Mesodermal cell (in vitro differentiated cells): Measurements from ENCODE around the gene DMBX1. TPM values are rescaled to one million over a fixed set of nuclear protein-coding genes. Genes with fewer than 3 reads are reported as not detected.

ENCODE experiments used
- H3K27ac ChIP-seq: 2 replicates; pipeline ENCODE4 v1.7.0; 2013; ENCODE audit warnings: mild to moderate bottlenecking, low read depth, low read length, moderate library complexity; ENCODE audit not compliant: severe bottlenecking
- H3K36me3 ChIP-seq: 2 replicates; pipeline ENCODE4 v1.7.1; 2013; ENCODE audit warnings: mild to moderate bottlenecking, low read length, moderate library complexity; ENCODE audit not compliant: control insufficient read depth, insufficient read depth
- H3K4me1 ChIP-seq: one replicate; pipeline ENCODE4 v1.7.1; 2013; ENCODE audit warnings: mild to moderate bottlenecking, low read length; ENCODE audit not compliant: insufficient read depth, control insufficient read depth, poor library complexity, severe bottlenecking
- H3K4me3 ChIP-seq: 2 replicates; pipeline ENCODE4 v1.7.0; 2013; ENCODE audit warnings: low read length, control low read depth, mild to moderate bottlenecking; ENCODE audit not compliant: insufficient read depth, poor library complexity, severe bottlenecking; ENCODE audit errors: extremely low read depth
- H3K9me3 ChIP-seq: 2 replicates; pipeline ENCODE4 v1.7.1; 2013; ENCODE audit warnings: mild to moderate bottlenecking, low read length, moderate library complexity; ENCODE audit not compliant: control insufficient read depth
- WGBS, 2 experiments: methylation state at CpG; one replicate each; pipeline ENCODE4 v1.1.5; 2013; ENCODE audit warnings: missing lambda C conversion rate in 2 of 2; ENCODE audit not compliant: insufficient coverage in 2 of 2; 5-methylcytosine and 5-hydroxymethylcytosine counted together
- polyA plus RNA-seq, 2 experiments: library from polyadenylated mRNA; stranded (reverse); fragments of 50-300 nt; gene quantifications; one replicate each; pipeline ENCODE4 v1.2.3, GENCODE V29; 2013

Gene DMBX1
- polyA plus RNA-seq (2013, experiment 1 of 2), result not detected
- polyA plus RNA-seq (2013, experiment 2 of 2), result not detected

GRCh38 chr1:46489638-46490405 is at the start of gene DMBX1:
TSS of gene DMBX1 (plus strand) at chr1:46489836. CDS start at chr1:46507011, 17,175 bp downstream.
- Histone ChIP-seq H3K4me3 (peak within 1 kb of the TSS; percentile 26), H3K36me3 (no peaks in the 10 kb centered on the region), H3K4me1 (peaks cover 8% of the 10 kb centered on the region), H3K27ac (no peak within 1 kb of the TSS), H3K9me3 (no peaks in the 10 kb centered on the region)
- 1% methylated on average over 68 to 72 of the region's 74 CpGs for WGBS, 2 experiments

GRCh38 chr1:46440478-46440877 is 49.2 kb upstream of the DMBX1 start:
- Histone ChIP-seq H3K36me3 (no peaks in the 10 kb centered on the region), H3K9me3 (no peaks in the 10 kb centered on the region), H3K4me3 (no peak overlapping the region), H3K27ac (no peak overlapping the region), H3K4me1 (no peaks in the 10 kb centered on the region)
- WGBS, 2 experiments, result 74 to 89% methylated on average over 2 of the region's 2 CpGs

GRCh38 chr1:46442317-46443161 is 47.1 kb upstream of the DMBX1 start:
- Histone ChIP-seq H3K36me3 (no peaks in the 10 kb centered on the region), H3K4me1 (no peaks in the 10 kb centered on the region), H3K9me3 (no peaks in the 10 kb centered on the region), H3K4me3 (peak overlapping the region; percentile 34), H3K27ac (peak overlapping the region; percentile 10)
- WGBS, 2 experiments, result 8 to 10% methylated on average over 21 to 22 of the region's 25 CpGs

- 58 to 77% methylated on average over 2 of the region's 3 CpGs for WGBS, 2 experiments
These were observed 45.2 kb upstream of the DMBX1 start for GRCh38 chr1:46444466-46444865.

GRCh38 chr1:46445773-46446256 is 43.8 kb upstream of the DMBX1 start:
- Histone ChIP-seq H3K27ac (no peak overlapping the region), H3K9me3 (no peaks in the 10 kb centered on the region), H3K36me3 (no peaks in the 10 kb centered on the region), H3K4me3 (no peak overlapping the region), H3K4me1 (peaks cover 2% of the 10 kb centered on the region)
- WGBS, 2 experiments, result 63 to 70% methylated on average over 3 of the region's 3 CpGs

More at GRCh38 chr1:46444466-46444865, 45.2 kb upstream of the DMBX1 start:
- no peaks in the 10 kb centered on the region for H3K9me3 ChIP-seq
- H3K36me3 ChIP-seq, result no peaks in the 10 kb centered on the region
- no peak overlapping the region for H3K4me3 ChIP-seq
- no peak overlapping the region for H3K27ac ChIP-seq
- H3K4me1 ChIP-seq, result peaks cover 2% of the 10 kb centered on the region

GRCh38 chr1:46446646-46447498 is 42.8 kb upstream of the DMBX1 start:
- no peaks in the 10 kb centered on the region for H3K9me3 ChIP-seq
- H3K4me3 ChIP-seq, result no peak overlapping the region
- no peak overlapping the region for H3K27ac ChIP-seq
- H3K36me3 ChIP-seq, result no peaks in the 10 kb centered on the region
- H3K4me1 ChIP-seq, result peaks cover 2% of the 10 kb centered on the region
- 14 to 22% methylated on average over 10 to 11 of the region's 15 CpGs for WGBS, 2 experiments

- Histone ChIP-seq H3K27ac (no peak overlapping the region), H3K4me3 (no peak overlapping the region), H3K36me3 (no peaks in the 10 kb centered on the region), H3K9me3 (no peaks in the 10 kb centered on the region), H3K4me1 (peaks cover 2% of the 10 kb centered on the region)
- 10 to 11% methylated on average over 13 of the region's 14 CpGs for WGBS, 2 experiments
These were observed 42.0 kb upstream of the DMBX1 start for GRCh38 chr1:46447499-46448108.

- H3K4me3 ChIP-seq, result peak overlapping the region; percentile 22
- no peak overlapping the region for H3K27ac ChIP-seq
- WGBS, 2 experiments, result 1% methylated on average over 57 to 59 of the region's 76 CpGs
- no peaks in the 10 kb centered on the region for H3K36me3 ChIP-seq
- no peaks in the 10 kb centered on the region for H3K9me3 ChIP-seq
- H3K4me1 ChIP-seq, result peaks cover 2% of the 10 kb centered on the region
These were observed 41.3 kb upstream of the DMBX1 start for GRCh38 chr1:46448109-46448911.

- Histone ChIP-seq H3K27ac (no peak overlapping the region), H3K36me3 (no peaks in the 10 kb centered on the region), H3K4me1 (peaks cover 2% of the 10 kb centered on the region), H3K9me3 (no peaks in the 10 kb centered on the region), H3K4me3 (no peak overlapping the region)
- 67 to 81% methylated on average over 5 of the region's 6 CpGs for WGBS, 2 experiments
These were observed 40.1 kb upstream of the DMBX1 start for GRCh38 chr1:46449223-46450159.
